NCI-H2196 treated with DMSO at 0.1 percent for 48 hours (cell line): ENCODE measurements around the gene C1orf116.

Source experiments
- DNase-seq: peaks from one replicate; lab custom pipeline; 2025; ENCODE audit not compliant: unreplicated experiment; lab: John Stamatoyannopoulos, UW

Gene C1orf116

GRCh38 chr1:207032528-207033017 lies at the start of gene C1orf116:
Gene C1orf116, minus strand, starts transcription at chr1:207032756. Its CDS starts 5,158 bp downstream, at chr1:207027598.
- peak; percentile 89 for DNase-seq

GRCh38 chr1:207081806-207082205 lies 49.2 kb upstream of the C1orf116 start:
- no peak for DNase-seq

GRCh38 chr1:207081088-207081487 lies 48.5 kb upstream of the C1orf116 start:
- no peak for DNase-seq

- no peak for DNase-seq
Observed at GRCh38 chr1:207079706-207080241, 47.2 kb upstream of the C1orf116 start.

GRCh38 chr1:207078578-207079132 lies 46.1 kb upstream of the C1orf116 start:
- no peak for DNase-seq

- peak; percentile 39 for DNase-seq
Observed at GRCh38 chr1:207077470-207078377, 45.2 kb upstream of the C1orf116 start.

GRCh38 chr1:207077012-207077411 lies 44.5 kb upstream of the C1orf116 start:
- no peak for DNase-seq

GRCh38 chr1:207076181-207076955 lies 43.8 kb upstream of the C1orf116 start:
- no peak for DNase-seq

- DNase-seq, result no peak
Observed at GRCh38 chr1:207073906-207074820, 41.6 kb upstream of the C1orf116 start.

GRCh38 chr1:207072233-207072632 lies 39.7 kb upstream of the C1orf116 start:
- no peak for DNase-seq

GRCh38 chr1:207071426-207071825 lies 38.9 kb upstream of the C1orf116 start:
- no peak for DNase-seq

- no peak for DNase-seq
Observed at GRCh38 chr1:207070811-207071210, 38.3 kb upstream of the C1orf116 start.

GRCh38 chr1:207069858-207070506 lies 37.4 kb upstream of the C1orf116 start:
- no peak for DNase-seq

- no peak for DNase-seq
Observed at GRCh38 chr1:207069061-207069460, 36.5 kb upstream of the C1orf116 start.

- no peak for DNase-seq
Observed at GRCh38 chr1:207067665-207068064, 35.1 kb upstream of the C1orf116 start.

GRCh38 chr1:207067185-207067584 lies 34.6 kb upstream of the C1orf116 start:
- no peak for DNase-seq

GRCh38 chr1:207064561-207064960 lies 32.0 kb upstream of the C1orf116 start:
- DNase-seq, result no peak

GRCh38 chr1:207063014-207063413 lies 30.5 kb upstream of the C1orf116 start:
- DNase-seq, result no peak

GRCh38 chr1:207062058-207062457 lies 29.5 kb upstream of the C1orf116 start:
- DNase-seq, result no peak

- DNase-seq, result no peak
Observed at GRCh38 chr1:207060596-207060995, 28.0 kb upstream of the C1orf116 start.
